Posterior cingulate gyrus (tissue), 11 donors: ENCODE measurements around the gene ANXA8.

Experiments
- DNase-seq, 10 donors: peaks; one replicate each; pipeline versions ENCODE4 v3.0.0 to v3.0.0-alpha.2; 2020 to 2021; ENCODE audit warnings: mixed read lengths in 3 of 10
- intact Hi-C: fragments of 100-400 bp; cut with DNase I; formaldehyde crosslinking; loops from one replicate; pipeline ENCODE4 v1.15.1; 2023

The ANXA8 gene

GRCh38 chr10:47449979-47450378, 33.9 kb downstream of the ANXA8 start:
- intact Hi-C loops = no loop called here
- peak in 2 of 10 donors; percentile 47 to 75 for DNase-seq

- peak in 7 of 10 donors; percentile 22 to 87 (median 41) for DNase-seq
- intact Hi-C loops = no loop called here
These were observed 34.6 kb downstream of the ANXA8 start for GRCh38 chr10:47449102-47449978.

DNA sequence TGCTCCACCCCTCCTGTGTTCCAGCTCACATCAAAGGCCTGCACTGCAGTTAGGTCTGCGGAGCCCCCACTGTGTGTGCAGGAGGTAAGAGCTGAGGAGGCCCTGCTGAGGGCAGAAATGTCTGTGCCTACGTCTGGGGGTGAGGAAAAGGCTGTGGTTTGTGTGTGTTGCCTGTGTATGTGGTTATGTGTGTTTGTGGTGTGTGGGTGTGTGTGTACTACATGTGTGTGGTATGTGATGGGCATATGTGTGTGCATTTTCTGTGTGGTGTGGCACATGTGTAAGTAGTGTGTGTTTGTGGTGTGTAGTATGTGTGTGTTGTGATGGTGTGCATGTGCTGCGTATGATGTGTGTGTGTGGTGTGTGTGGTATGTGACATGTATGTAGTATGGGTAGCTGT, 36.2 kb downstream of the ANXA8 start:
- intact Hi-C loops = no loop called here
- DNase-seq = no peak

GRCh38 chr10:47447209-47447608, 36.7 kb downstream of the ANXA8 start:
- intact Hi-C loops = no loop called here
- DNase-seq = peak in 2 of 10 donors; percentile 51 to 54

- intact Hi-C loops = no loop called here
- no peak for DNase-seq
These were observed 38.2 kb downstream of the ANXA8 start for GRCh38 chr10:47445720-47446119.

DNA sequence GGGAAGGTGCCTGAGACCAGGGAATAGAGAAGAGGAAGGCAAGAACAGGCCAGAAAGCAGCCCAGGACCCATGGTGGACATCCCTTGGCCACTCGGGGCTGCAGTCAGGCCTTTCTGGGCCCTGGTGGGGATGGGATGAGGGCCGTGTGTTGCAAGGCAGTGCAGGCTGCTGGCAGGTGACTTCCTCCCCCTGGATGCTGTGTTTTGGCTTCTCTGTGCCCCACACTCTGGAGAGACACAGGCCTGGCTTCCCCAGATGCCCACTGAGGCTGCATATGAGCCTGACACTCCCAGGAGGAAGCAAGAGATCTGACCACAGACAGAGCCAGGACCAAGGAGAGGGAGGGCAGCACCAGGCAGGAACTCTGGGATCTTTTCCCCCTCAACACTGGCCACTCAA, 39.9 kb downstream of the ANXA8 start:
- DNase-seq = no peak
- intact Hi-C loops = no loop called here

DNA sequence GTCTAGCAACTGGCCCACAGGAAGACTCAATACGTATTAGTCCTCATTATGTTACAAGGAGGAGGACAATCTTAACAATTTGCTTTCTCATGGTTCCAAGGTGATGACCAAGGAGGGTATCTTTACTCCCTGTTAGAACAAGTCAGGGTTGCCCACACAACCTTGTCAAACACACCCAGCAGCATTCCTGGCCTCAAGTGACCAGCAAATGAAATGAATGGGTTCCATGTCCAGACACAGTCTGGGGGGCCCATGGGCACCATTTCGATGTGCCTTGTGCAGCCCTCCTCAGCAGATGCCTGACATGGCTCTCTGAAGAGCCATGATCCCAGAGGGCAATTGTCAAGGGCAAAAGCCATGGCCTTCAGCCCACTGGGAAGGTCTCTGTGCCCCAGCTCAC, 40.8 kb downstream of the ANXA8 start:
- intact Hi-C loops = no loop called here
- no peak for DNase-seq

GRCh38 chr10:47442351-47442750, 41.6 kb downstream of the ANXA8 start:
- no peak for DNase-seq
- intact Hi-C loops = no loop called here

DNA sequence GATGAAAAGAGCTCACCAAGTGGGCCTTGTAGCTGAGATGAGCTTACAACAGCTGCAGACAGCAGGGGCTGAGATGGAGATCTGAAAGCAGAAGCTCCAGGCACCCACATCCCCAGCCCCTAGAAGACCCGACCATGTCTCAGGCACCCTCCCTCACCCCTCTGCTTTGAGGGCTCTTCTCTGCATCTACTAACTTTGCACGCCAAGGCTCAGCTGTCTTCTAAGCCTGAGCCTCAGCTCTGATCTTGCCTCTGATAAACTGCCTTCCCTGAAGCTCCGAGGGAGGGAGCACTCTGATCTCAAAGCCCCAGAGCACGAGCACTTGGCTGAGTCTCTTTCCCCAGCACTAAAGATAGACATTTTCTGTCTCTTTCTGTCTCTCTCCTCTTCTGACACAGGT, 42.0 kb downstream of the ANXA8 start:
- intact Hi-C loops = no loop called here
- no peak for DNase-seq

- no peak for DNase-seq
- intact Hi-C loops = no loop called here
These were observed 43.7 kb downstream of the ANXA8 start for GRCh38 chr10:47440207-47440606.

DNA sequence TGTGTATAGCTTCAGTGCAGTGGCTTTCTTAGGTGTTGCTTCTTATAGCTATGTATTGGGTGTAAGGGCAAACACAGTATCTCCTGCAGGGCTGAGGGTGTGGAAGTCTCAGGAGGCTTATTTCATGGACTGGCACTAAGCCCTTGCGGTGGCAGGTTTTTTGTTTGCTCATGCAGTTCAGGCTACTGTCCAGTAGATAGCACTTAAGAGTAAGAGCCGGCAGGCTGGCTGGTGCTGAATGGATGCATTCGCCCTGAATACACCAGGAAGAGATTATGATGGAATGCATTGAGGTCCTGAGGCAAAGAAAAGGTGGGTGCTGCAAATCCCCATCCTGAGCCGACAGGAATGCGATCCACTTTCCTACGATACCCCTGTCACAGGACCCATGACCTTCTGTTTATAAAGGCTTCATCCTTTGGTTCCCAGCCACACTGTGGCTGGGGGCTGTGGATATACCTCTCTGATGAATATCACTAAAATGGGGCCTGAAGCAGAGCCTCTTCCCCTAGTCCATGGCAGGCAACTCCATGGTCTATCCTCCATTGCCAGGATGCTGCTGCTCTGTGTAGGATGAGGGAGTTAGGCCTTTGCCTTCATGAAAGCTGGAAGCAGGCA, 44.9 kb downstream of the ANXA8 start:
- intact Hi-C loops = no loop called here
- no peak for DNase-seq

DNA sequence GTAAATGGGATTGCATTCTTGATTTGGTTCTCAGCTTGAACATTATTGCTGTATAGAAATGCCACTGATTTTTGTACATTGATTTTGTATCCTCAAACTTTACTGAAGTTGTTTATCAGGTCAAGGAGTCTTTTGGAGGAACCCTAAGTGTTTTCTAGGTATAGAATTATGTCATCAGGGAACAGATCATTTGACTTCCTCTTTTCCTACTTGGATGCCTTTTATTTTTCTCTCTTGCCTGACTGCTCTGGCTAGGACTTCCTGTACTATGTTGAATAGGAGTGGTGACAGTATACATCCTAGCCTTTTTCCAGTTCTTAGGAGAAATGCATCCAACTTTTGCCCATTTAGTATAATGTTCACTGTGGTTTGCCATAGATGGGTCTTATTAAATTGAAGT, 48.8 kb downstream of the ANXA8 start:
- intact Hi-C loops = no loop called here
- DNase-seq = no peak

GRCh38 chr10:47425813-47426419, 58.0 kb downstream of the ANXA8 start:
- intact Hi-C loops = no loop called here

GRCh38 chr10:47424231-47424630, 59.7 kb downstream of the ANXA8 start:
- intact Hi-C loops = no loop called here

More at GRCh38 chr10:47425813-47426419, 58.0 kb downstream of the ANXA8 start:
- DNase-seq = peak in 1 of 10 donors; percentile 70

GRCh38 chr10:47423476-47423875, 60.4 kb downstream of the ANXA8 start:
- intact Hi-C loops = no loop called here
- DNase-seq = no peak

More at GRCh38 chr10:47424231-47424630, 59.7 kb downstream of the ANXA8 start:
- no peak for DNase-seq

DNA sequence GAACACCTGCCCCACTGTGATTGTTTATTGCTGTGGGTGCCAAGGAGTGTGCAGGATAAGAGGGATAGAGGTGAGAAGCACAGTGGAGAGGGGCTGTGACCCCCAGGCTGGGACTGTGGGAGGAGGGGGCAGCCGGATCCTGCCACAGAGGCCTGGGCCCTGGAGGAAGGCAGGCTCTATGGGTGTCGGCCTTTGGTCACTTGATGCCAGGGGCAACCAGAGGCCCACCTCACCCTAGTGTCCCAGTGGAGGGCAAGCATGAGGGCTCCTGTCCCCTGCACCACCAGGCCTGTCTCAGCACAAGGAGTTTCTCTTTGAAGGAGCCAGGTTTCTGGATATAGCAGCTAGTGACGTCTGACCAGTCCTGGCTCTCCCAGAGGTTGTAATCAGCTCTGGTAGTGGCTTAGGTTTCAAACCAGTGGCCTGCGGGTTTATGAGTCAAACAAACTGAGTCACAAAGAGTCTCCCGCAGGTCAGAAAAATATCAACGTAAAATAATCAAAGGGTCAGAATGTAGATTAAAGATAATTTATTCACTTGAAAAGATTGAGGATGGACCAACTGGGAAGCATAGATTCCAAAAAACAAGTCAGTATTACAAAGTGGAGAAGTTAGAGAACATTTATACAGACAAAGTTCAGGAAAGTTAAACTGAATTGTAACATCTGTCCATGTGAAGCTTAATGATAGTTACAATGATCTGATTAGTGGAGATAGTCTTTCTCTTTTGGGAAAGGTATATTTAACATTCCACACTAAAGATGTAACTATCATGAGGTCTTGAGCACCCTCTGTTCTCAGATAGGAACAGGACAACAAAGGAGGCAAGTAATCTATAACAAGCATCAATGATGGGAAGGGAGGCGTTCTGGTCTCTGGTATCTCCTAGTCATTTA, 62.6 kb downstream of the ANXA8 start:
- intact Hi-C loops = no loop called here
- DNase-seq = no peak

GRCh38 chr10:47420305-47421056, 63.4 kb downstream of the ANXA8 start:
- no peak for DNase-seq
- intact Hi-C loops = no loop called here

- intact Hi-C loops = no loop called here
- no peak for DNase-seq
These were observed 64.5 kb downstream of the ANXA8 start for GRCh38 chr10:47419421-47419820.

GRCh38 chr10:47418966-47419365, 64.9 kb downstream of the ANXA8 start:
- no peak for DNase-seq
- intact Hi-C loops = no loop called here

DNA sequence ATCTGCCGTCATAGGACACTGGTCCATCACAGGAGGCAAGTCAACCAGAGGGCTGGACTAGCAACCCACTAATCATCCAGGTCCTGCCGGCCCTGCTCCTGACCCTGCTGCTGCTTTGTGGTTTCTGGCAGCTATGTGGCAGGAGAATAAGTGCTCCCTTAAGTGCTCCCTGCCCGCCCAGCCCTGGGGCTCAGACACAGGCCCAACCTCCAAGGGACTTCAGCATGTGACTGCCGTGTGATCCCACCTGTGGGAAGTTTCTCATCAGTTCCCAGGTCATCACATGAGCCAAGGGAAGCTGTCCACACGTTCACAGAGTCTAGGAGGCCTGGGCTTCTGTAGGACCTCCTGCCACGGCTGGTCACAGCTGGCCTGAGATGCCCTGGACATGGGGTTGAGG, 65.6 kb downstream of the ANXA8 start:
- intact Hi-C loops = no loop called here
- DNase-seq = no peak
